ENCODE results near the gene ADH7.

Gene ADH7

GRCh38 chr4:99395595-99396364 is 39.4 kb downstream of the ADH7 start:
- TF ChIP-seq CTCF (IDR thresholded peaks at IDR 0.05; ENCODE audit: insufficient read depth, low read length, poor library complexity, severe bottlenecking) = no peak
- DNase-seq (ENCODE audit: extremely low read depth, insufficient read length) = no peak
- no peaks in the 10 kb centered on the region for H3K27me3 ChIP-seq (replicated peaks; ENCODE audit: control insufficient read depth, insufficient read depth, low read length)
- H3K36me3 ChIP-seq (ENCODE audit: control insufficient read depth, insufficient read depth, low read length) = no peaks in the 10 kb centered on the region
- H3K4me3 ChIP-seq (replicated peaks; ENCODE audit: low read depth, low read length) = no peak overlapping the region

GRCh38 chr4:99394896-99395295 is 40.2 kb downstream of the ADH7 start:
- no peak for DNase-seq (ENCODE audit: extremely low read depth, insufficient read length)
- no peaks in the 10 kb centered on the region for H3K36me3 ChIP-seq (ENCODE audit: control insufficient read depth, insufficient read depth, low read length)
- no peaks in the 10 kb centered on the region for H3K27me3 ChIP-seq (replicated peaks; ENCODE audit: control insufficient read depth, insufficient read depth, low read length)
- H3K4me3 ChIP-seq (replicated peaks; ENCODE audit: low read depth, low read length) = no peak overlapping the region
- no peak for TF ChIP-seq CTCF (IDR thresholded peaks at IDR 0.05; ENCODE audit: insufficient read depth, low read length, poor library complexity, severe bottlenecking)

- no peak for TF ChIP-seq CTCF (IDR thresholded peaks at IDR 0.05; ENCODE audit: insufficient read depth, low read length, poor library complexity, severe bottlenecking)
- no peaks in the 10 kb centered on the region for H3K36me3 ChIP-seq (ENCODE audit: control insufficient read depth, insufficient read depth, low read length)
- H3K27me3 ChIP-seq (replicated peaks; ENCODE audit: control insufficient read depth, insufficient read depth, low read length) = no peaks in the 10 kb centered on the region
- H3K4me3 ChIP-seq (replicated peaks; ENCODE audit: low read depth, low read length) = no peak overlapping the region
- no peak for DNase-seq (ENCODE audit: extremely low read depth, insufficient read length)
Measured at GRCh38 chr4:99390055-99390454, 45.1 kb downstream of the ADH7 start.

GRCh38 chr4:99389606-99390005 is 45.5 kb downstream of the ADH7 start:
- no peaks in the 10 kb centered on the region for H3K36me3 ChIP-seq (ENCODE audit: control insufficient read depth, insufficient read depth, low read length)
- TF ChIP-seq CTCF (IDR thresholded peaks at IDR 0.05; ENCODE audit: insufficient read depth, low read length, poor library complexity, severe bottlenecking) = no peak

GRCh38 chr4:99383833-99384392 is 51.2 kb downstream of the ADH7 start:
- Histone ChIP-seq H3K4me3 (replicated peaks; ENCODE audit: low read depth, low read length) (no peak overlapping the region), H3K36me3 (ENCODE audit: control insufficient read depth, insufficient read depth, low read length) (no peaks in the 10 kb centered on the region), H3K27me3 (replicated peaks; ENCODE audit: control insufficient read depth, insufficient read depth, low read length) (no peaks in the 10 kb centered on the region)
- no peak for TF ChIP-seq CTCF (IDR thresholded peaks at IDR 0.05; ENCODE audit: insufficient read depth, low read length, poor library complexity, severe bottlenecking)
- DNase-seq (ENCODE audit: extremely low read depth, insufficient read length) = no peak

More at GRCh38 chr4:99389606-99390005, 45.5 kb downstream of the ADH7 start:
- H3K4me3 ChIP-seq (replicated peaks; ENCODE audit: low read depth, low read length) = no peak overlapping the region
- no peaks in the 10 kb centered on the region for H3K27me3 ChIP-seq (replicated peaks; ENCODE audit: control insufficient read depth, insufficient read depth, low read length)
- no peak for DNase-seq (ENCODE audit: extremely low read depth, insufficient read length)
